Upper lobe of right lung (tissue), 1 donor: Measurements from ENCODE around the gene CDC42EP3. TPM values are rescaled to one million over a fixed set of nuclear protein-coding genes. Genes with fewer than 3 reads are reported as not detected.

ENCODE experiments used
- ATAC-seq: fragments of 200-7000 bp; cut with Tn5 transposase; one replicate; pipeline ENCODE4 v1.9.1; 2020; ENCODE audit warnings: mild to moderate bottlenecking, moderate library complexity
- DNase-seq: peaks from one replicate; pipeline ENCODE4 v3.0.0-alpha.2; 2020
- H3K27ac ChIP-seq: fragments of 200-600 bp; one replicate; pipeline ENCODE4 v1.8.0; 2022
- H3K27me3 ChIP-seq: fragments of 200-600 bp; one replicate; pipeline ENCODE4 v1.8.0; 2022; ENCODE audit warnings: mild to moderate bottlenecking
- H3K36me3 ChIP-seq: fragments of 200-600 bp; one replicate; pipeline ENCODE4 v1.8.0; 2022
- H3K4me1 ChIP-seq: fragments of 200-600 bp; one replicate; pipeline ENCODE4 v1.8.0; 2022
- H3K4me3 ChIP-seq: fragments of 200-600 bp; one replicate; pipeline ENCODE4 v1.8.0; 2022; ENCODE audit warnings: mild to moderate bottlenecking
- H3K9me3 ChIP-seq: fragments of 200-600 bp; one replicate; pipeline ENCODE4 v1.8.0; 2022
- CTCF ChIP-seq: fragments of 200-600 bp; IDR thresholded peaks from one replicate; pipeline ENCODE4 v1.8.0; 2022; ENCODE audit warnings: antibody characterized with exemption
- intact Hi-C: fragments of 100-400 bp; cut with DNase I; formaldehyde crosslinking; loops from one replicate; pipeline ENCODE4 v1.11.0; 2022
- total RNA-seq: library from RNA; stranded (reverse); fragmentation: NEBNext Ultra II Directional; extraction: Animal tissue kit (Norgen Biotek cat#: 25700); gene quantifications from one replicate; pipeline ENCODE4 v1.2.1, GENCODE V29; 2021
- donor health status: DM: no; HTN: yes; CAD: no; lungs with severe emphysema.

The CDC42EP3 gene
- total RNA-seq, 1 donor from 2014 or later: 71.1 TPM

- Histone ChIP-seq H3K27ac (no peak overlapping the region), H3K27me3 (no peaks in the 10 kb centered on the region), H3K9me3 (no peaks in the 10 kb centered on the region), H3K36me3 (no peaks in the 10 kb centered on the region), H3K4me1 (peaks cover 5% of the 10 kb centered on the region), H3K4me3 (no peak overlapping the region)
- DNase-seq: no peak
- ATAC-seq: no peak
- intact Hi-C loops: no loop called here
- no peak for TF ChIP-seq CTCF
These were observed 11.8 kb upstream of the CDC42EP3 start for GRCh38 chr2:37683241-37683640.

GRCh38 chr2:37682473-37682872 is 11.0 kb upstream of the CDC42EP3 start:
- Histone ChIP-seq H3K4me1 (peaks cover 5% of the 10 kb centered on the region), H3K9me3 (no peaks in the 10 kb centered on the region), H3K27ac (no peak overlapping the region), H3K36me3 (no peaks in the 10 kb centered on the region), H3K27me3 (no peaks in the 10 kb centered on the region), H3K4me3 (no peak overlapping the region)
- ATAC-seq (no peak), DNase-seq (no peak)
- TF ChIP-seq CTCF: no peak
- intact Hi-C loops: no loop called here

GRCh38 chr2:37681587-37681986 is 10.1 kb upstream of the CDC42EP3 start:
- Histone ChIP-seq H3K36me3 (no peaks in the 10 kb centered on the region), H3K9me3 (no peaks in the 10 kb centered on the region), H3K27ac (no peak overlapping the region), H3K4me1 (peaks cover 5% of the 10 kb centered on the region), H3K27me3 (no peaks in the 10 kb centered on the region), H3K4me3 (no peak overlapping the region)
- DNase-seq (no peak), ATAC-seq (no peak)
- TF ChIP-seq CTCF: no peak
- intact Hi-C loops: no loop called here

- DNase-seq: no peak
- no peaks in the 10 kb centered on the region for H3K27me3 ChIP-seq
- no peak for ATAC-seq
- no peak overlapping the region for H3K4me3 ChIP-seq
- intact Hi-C loops: no loop called here
- no peak overlapping the region for H3K27ac ChIP-seq
- TF ChIP-seq CTCF: no peak
- H3K36me3 ChIP-seq: no peaks in the 10 kb centered on the region
- H3K4me1 ChIP-seq: peaks cover 5% of the 10 kb centered on the region
- no peaks in the 10 kb centered on the region for H3K9me3 ChIP-seq
These were observed 7.7 kb upstream of the CDC42EP3 start for GRCh38 chr2:37679072-37679695.

GRCh38 chr2:37676274-37676673 is 4.8 kb upstream of the CDC42EP3 start:
- Histone ChIP-seq H3K36me3 (no peaks in the 10 kb centered on the region), H3K27ac (no peak overlapping the region), H3K4me1 (no peaks in the 10 kb centered on the region), H3K9me3 (no peaks in the 10 kb centered on the region), H3K27me3 (no peaks in the 10 kb centered on the region), H3K4me3 (no peak overlapping the region)
- ATAC-seq (no peak), DNase-seq (no peak)
- TF ChIP-seq CTCF: no peak
- intact Hi-C loops: no loop called here

- intact Hi-C loops: no loop called here
- ATAC-seq: no peak
- peak overlapping the region; percentile 32 for H3K27ac ChIP-seq
- DNase-seq: no peak
- no peaks in the 10 kb centered on the region for H3K27me3 ChIP-seq
- no peaks in the 10 kb centered on the region for H3K9me3 ChIP-seq
- no peak overlapping the region for H3K4me3 ChIP-seq
- TF ChIP-seq CTCF: no peak
- no peaks in the 10 kb centered on the region for H3K4me1 ChIP-seq
- H3K36me3 ChIP-seq: no peaks in the 10 kb centered on the region
These were observed 3.5 kb upstream of the CDC42EP3 start for GRCh38 chr2:37674946-37675345.
